Uterus (tissue), 4 donors: ENCODE data around the gene HDDC3. TPM values are rescaled to one million over a fixed set of nuclear protein-coding genes. Genes with fewer than 3 reads are reported as not detected.
"Not testable (repeated sequence)": the region's sequence is repeated elsewhere in the genome, so short reads cannot be mapped to it uniquely, and the experiment has no call there.

Experiments
- DNase-seq, 2 donors: peaks; one replicate each; pipeline ENCODE4 v3.0.0-alpha.2; 2019 to 2020
- H3K27ac ChIP-seq, 2 donors: fragments of 200-600 bp; sonication (generic); 1 replicate in 1 of 2; 2 replicates in 1 of 2; pipeline ENCODE4 v1.5.1; 2016 to 2018
- H3K27me3 ChIP-seq, 2 donors: fragments of 200-600 bp; sonication (generic); one replicate each; pipeline ENCODE4 v1.5.1; 2018 to 2019; ENCODE audit warnings: control low read depth in 1 of 2
- H3K36me3 ChIP-seq, 2 donors: fragments of 200-600 bp; sonication (generic); one replicate each; pipeline ENCODE4 v1.5.1; 2019; ENCODE audit warnings: control low read depth in 1 of 2
- H3K4me1 ChIP-seq, 2 donors: fragments of 200-600 bp; sonication (generic); one replicate each; pipeline ENCODE4 v1.5.1; 2018 to 2019; ENCODE audit warnings: control low read depth in 1 of 2
- H3K4me3 ChIP-seq, 2 donors: fragments of 200-600 bp; sonication (generic); 1 replicate in 1 of 2; 2 replicates in 1 of 2; pipeline ENCODE4 v1.5.1; 2018 to 2019; ENCODE audit warnings: mild to moderate bottlenecking in 1 of 2
- H3K9me3 ChIP-seq, 2 donors: fragments of 200-600 bp; sonication (generic); one replicate each; pipeline ENCODE4 v1.5.1; 2019; ENCODE audit warnings: control low read depth in 1 of 2
- CTCF ChIP-seq, 4 experiments: fragments of 200-600 bp in 2 of 4; fragments of 450-650 bp in 2 of 4; sonication (generic) in 2 of 4; IDR thresholded peaks; one replicate each; pipeline ENCODE4 v1.5.1; 2016 to 2019; ENCODE audit warnings: antibody characterized with exemption in 4 of 4, mild to moderate bottlenecking in 2 of 4, moderate library complexity in 1 of 4
- POLR2A ChIP-seq, 2 donors: fragments of 450-650 bp; IDR thresholded peaks; one replicate each; pipeline ENCODE4 v1.6.1; 2016; ENCODE audit warnings: antibody characterized with exemption in 2 of 2, mild to moderate bottlenecking in 1 of 2, moderate library complexity in 1 of 2
- intact Hi-C: fragments of 100-400 bp; cut with DNase I; formaldehyde crosslinking; loops from one replicate; pipeline ENCODE4 v1.15.1; 2023; ENCODE audit warnings: low total_unique reads
- total RNA-seq, 4 donors: library from RNA; depleted of rRNA in 3 of 4; stranded (reverse); fragments of >200 nt in 3 of 4; gene quantifications; one replicate each; pipeline versions ENCODE4 v1.1.0 to v1.2.4, GENCODE V29; 2014 to 2023
- donor health status: DM: yes; HTN: yes; CAD: no.

Gene HDDC3
- total RNA-seq, 4 donors from 2014 or later: 0.59 to 14.0 (median 7.2) TPM

GRCh38 chr15:90901175-90902039, 30.9 kb downstream of the HDDC3 start:
- TF ChIP-seq CTCF (IDR thresholded peaks at IDR 0.05) (no peak), POLR2A (IDR thresholded peaks at IDR 0.05) (no peak)
- Histone ChIP-seq H3K4me1 (peaks cover 0 to 5% of the 10 kb centered on the region in 2 donors), H3K4me3 (peak overlapping the region in 1 of 2 donors; percentile 79), H3K9me3 (no peaks in the 10 kb centered on the region), H3K27me3 (no peaks in the 10 kb centered on the region), H3K27ac (peak overlapping the region; percentile 89 to 93), H3K36me3 (no peaks in the 10 kb centered on the region)
- intact Hi-C loops: no loop called here
- no peak for DNase-seq

GRCh38 chr15:90897131-90897655, 35.2 kb downstream of the HDDC3 start:
- H3K27me3 ChIP-seq, H3K36me3 ChIP-seq, intact Hi-C loops, H3K4me3 ChIP-seq, H3K27ac ChIP-seq, DNase-seq, H3K4me1 ChIP-seq, H3K9me3 ChIP-seq: not testable (repeated sequence)

GRCh38 chr15:90895571-90896117, 36.7 kb downstream of the HDDC3 start:
- no peaks in the 10 kb centered on the region for H3K27me3 ChIP-seq
- DNase-seq: no peak

GRCh38 chr15:90893175-90894090, 38.9 kb downstream of the HDDC3 start:
- intact Hi-C loops: no loop called here
- no peaks in the 10 kb centered on the region for H3K9me3 ChIP-seq
- DNase-seq: no peak
- H3K27ac ChIP-seq: no peak overlapping the region
- H3K4me1 ChIP-seq: no peaks in the 10 kb centered on the region
- no peaks in the 10 kb centered on the region for H3K27me3 ChIP-seq
- no peak overlapping the region for H3K4me3 ChIP-seq
- no peaks in the 10 kb centered on the region for H3K36me3 ChIP-seq
- TF ChIP-seq POLR2A (IDR thresholded peaks at IDR 0.05) (no peak), CTCF (IDR thresholded peaks at IDR 0.05) (no peak)

More at GRCh38 chr15:90895571-90896117, 36.7 kb downstream of the HDDC3 start:
- Histone ChIP-seq H3K4me3 (no peak overlapping the region), H3K36me3 (no peaks in the 10 kb centered on the region), H3K27ac (no peak overlapping the region), H3K4me1 (no peaks in the 10 kb centered on the region), H3K9me3 (no peaks in the 10 kb centered on the region)
- intact Hi-C loops: no loop called here
- TF ChIP-seq CTCF (IDR thresholded peaks at IDR 0.05) (no peak), POLR2A (IDR thresholded peaks at IDR 0.05) (no peak)

- H3K4me1 ChIP-seq: no peaks in the 10 kb centered on the region
- intact Hi-C loops: no loop called here
- no peaks in the 10 kb centered on the region for H3K9me3 ChIP-seq
- TF ChIP-seq CTCF (IDR thresholded peaks at IDR 0.05): no peak
- no peak for TF ChIP-seq POLR2A (IDR thresholded peaks at IDR 0.05)
- H3K36me3 ChIP-seq: no peaks in the 10 kb centered on the region
- DNase-seq: no peak
- H3K4me3 ChIP-seq: no peak overlapping the region
- no peak overlapping the region for H3K27ac ChIP-seq
- no peaks in the 10 kb centered on the region for H3K27me3 ChIP-seq
Observed at GRCh38 chr15:90892498-90893174, 39.7 kb downstream of the HDDC3 start.
